Measurements from ENCODE around the gene CRK. TPM values are rescaled to one million over a fixed set of nuclear protein-coding genes. Genes with fewer than 3 reads are reported as not detected.

The CRK gene
- total RNA-seq, 1 experiment from 2014 or later = 118 TPM

DNA sequence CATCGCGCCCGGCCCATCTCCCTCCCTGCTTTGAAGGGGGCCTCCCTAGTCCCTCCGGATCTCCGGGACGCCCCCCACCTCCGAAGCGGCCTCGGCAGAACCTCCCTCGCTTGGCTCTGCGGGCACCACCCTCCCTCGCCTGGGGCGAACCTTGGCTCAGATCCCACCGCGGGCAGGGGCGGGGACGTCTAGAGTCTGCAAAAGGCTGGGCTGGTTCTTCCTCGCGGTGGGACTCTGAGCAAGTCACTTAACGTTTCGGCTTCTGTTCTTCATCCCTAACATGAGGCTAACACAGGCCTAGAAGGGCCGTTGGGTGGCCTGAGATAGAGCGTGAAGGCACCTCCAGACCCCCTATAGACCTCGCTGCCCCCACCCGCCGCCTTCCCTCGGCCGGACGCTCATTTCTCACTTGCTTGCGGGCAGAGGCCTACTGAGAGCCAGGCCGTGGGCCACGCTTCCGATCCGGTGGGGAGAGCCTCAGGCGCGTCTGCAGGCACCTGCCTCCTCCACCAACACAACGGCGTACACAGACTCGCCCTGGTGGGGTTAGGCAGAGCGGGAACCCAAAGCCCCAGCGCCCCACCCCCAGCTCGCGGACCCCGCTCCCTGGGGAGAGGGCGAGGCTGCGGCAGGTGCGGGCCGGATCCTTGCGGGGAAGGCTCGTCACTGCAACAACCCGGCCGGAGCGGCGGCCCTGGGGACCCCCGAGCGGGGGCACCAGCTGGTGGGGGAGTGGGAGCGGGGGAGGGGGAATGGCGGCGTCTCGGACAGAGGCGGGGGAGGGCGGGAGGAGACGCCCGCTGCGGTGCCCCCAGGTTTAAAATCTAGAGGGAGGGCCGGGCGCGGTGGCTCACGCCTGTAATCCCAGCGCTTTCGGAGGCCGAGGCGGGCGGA is 31.0 kb upstream of the CRK start:
- DNase-seq (ENCODE audit: low read depth) = peak; percentile 61

DNA sequence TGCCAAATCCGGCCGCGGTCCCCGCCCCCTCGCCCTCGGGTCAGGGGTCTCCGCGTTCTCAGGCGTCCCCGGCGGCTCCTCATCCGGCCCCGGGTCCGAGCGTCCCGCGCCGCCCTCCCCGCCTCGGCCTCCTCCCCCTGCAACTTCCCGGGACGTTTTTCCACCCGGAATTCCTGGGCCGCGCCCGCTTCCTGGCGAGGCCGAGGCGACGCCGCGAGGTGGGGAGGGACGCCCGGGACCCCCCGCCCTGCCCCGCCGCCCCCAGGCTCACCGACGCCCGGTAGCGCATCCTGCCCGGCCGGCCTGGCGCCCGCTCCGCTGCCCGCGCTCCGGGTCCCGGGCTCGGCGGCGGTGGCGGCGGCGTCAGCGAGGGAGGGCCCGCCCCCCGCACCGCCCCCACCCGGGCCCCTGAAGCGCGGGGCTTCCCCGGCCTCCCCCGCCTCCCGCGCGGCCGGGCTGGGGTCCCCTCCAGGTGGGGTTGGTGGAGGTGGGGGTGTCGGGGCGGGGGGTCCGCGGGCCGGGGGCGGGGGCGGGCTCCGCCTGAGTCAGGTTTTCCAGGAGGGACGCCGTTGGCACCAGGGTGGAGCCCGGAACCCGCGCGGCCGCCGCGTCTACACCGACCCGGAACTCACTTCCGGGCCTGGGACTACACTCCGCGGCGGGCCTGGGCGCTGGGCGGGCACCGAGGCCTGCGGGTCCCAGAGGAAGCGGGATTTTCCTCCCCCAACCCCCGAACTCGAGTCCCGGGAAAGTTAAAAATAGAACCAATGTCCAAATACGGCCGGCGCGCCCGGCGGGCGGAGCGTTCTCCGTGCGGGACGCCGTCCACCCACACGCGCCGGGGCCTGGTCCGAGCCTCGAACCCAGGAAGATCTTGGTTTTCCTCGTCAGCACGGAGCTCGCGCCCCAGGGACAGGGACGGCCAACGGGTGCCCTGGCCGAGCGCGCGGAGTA is 29.7 kb upstream of the CRK start:
- DNase-seq (ENCODE audit: low read depth) = peak; percentile 79

DNA sequence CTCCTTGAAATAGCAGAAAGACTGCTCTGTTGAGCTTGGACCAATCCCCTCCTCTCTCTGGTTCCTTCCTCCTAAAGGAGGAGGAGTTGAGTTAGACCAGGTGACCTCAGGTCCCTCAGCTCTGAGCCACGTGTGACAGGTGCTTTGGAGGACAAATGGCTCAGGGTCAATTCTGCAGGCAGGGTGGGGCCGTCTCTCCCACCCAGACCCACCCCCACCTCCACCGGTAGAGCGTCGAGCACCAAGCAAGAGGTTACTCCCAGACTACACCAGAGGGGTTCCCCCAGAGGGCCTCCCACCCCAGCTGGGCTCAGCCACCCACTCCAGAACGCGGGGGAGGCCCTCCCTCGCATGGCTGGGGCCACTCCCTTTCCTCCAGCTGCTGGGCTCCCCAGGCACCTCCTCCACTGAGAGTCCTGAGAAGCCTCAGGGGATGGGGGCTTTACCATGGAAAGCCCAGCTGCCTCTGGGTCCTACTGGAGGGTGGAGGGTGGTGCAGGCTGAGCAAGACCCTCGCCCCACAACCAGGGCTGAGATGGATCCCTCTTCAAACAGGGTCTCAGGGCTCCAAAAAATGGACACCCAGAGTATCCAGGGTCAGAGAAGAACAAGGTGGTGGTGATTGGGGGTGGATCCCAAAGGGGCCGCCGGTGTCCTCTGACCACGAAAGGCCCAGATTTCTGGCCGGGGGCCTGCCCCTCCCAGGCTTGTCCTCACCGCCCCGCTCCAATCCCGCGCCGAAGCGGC is 28.8 kb upstream of the CRK start:
- peak; percentile 65 for DNase-seq (ENCODE audit: low read depth)

DNA sequence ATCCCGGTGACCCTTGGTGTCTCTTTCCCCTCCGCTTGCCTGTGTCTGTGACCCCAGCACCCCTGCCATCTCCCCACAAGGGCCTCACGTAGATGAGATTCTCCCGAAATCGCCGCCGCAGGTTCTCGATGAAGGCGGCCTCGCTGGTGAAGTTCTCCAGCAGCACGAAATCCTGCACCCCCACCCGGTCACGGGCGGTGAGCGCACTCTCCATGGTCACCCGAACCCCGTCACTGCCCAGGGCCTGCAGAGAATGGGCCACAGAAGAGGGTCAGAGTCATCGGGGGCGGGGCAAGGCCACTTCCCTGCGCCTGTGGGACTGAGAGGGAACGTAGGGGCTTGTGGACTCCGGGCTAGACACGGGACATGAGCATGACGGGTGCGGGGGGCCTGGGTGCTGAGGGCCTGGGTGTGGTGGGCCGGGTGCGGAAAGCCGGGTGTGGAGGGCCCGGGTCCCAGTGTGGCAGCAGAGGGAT is 28.1 kb upstream of the CRK start:
- DNase-seq (ENCODE audit: low read depth) = no peak

DNA sequence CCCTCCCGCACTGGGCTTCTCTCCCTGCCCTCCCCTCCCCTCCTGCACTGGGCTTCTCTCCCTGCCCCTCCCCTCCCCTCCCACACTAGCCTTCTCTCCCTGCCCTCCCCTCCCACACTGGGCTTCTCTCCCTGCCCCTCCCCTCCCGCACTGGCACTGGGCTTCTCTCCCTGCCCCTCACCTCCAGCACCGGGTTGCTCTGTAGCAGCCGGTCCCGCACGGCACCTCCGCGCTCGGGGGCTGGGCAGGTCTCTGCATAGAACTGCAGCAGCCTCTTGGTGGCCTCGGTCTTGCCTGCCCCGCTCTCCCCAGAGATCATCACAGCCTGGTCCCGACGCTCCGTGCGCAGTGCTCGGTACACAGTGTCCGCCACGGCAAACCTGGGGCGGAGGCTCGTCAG is 26.6 kb upstream of the CRK start:
- DNase-seq (ENCODE audit: low read depth) = no peak

DNA sequence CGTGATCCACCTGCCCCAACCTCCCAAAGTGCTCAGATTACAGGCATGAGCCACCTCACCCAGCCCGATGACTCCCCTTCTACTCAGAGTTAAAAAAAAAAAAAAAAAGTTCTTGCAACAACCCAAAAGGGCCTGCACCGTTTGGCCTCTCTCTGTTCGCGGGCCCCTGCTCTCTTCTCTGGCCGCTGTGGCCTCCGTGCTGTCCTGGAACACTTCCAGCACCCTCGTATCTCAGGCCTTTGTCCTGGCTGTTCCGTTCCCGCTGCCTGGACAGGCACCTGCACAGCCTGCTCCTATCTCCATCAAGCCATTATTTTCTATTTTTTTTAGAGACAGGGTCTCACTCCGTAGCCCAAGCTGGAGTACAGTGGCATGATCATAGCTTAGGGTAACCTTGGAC is 25.7 kb upstream of the CRK start:
- DNase-seq (ENCODE audit: low read depth) = no peak

DNA sequence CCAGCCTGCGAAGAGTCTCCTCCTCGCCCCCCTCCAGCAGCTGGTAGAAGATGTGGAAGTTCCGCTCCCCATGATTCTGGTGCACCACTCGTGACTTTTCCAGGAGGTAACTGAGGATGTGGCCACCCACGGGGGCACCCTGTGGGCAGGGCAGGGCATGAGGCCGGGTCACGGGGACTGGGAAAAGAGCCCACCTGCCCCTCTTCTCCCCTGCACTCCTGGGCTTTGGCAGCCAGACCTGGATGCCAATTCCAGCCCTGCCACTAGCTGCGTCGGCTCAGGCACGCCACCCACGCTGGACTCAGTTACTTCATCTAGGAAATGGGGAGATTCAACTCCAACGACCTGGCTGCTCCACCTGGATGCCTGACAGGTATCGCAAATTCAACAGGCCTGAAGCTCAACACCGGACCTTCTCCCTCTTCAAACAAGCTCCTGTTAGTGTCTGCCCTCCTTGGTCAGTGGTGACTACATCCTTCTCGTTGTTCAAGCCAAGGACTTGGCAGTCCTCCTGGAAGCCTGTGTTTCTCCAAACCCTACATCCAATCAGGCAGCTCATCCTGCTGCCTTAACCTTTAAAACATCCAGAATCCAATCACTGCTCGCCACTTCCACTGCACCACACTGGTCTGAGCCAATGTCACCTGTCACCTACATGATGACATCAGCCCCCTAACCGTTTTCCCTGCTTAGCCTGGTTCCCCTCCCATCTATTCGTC is 24.9 kb upstream of the CRK start:
- peak; percentile 31 for DNase-seq (ENCODE audit: low read depth)

DNA sequence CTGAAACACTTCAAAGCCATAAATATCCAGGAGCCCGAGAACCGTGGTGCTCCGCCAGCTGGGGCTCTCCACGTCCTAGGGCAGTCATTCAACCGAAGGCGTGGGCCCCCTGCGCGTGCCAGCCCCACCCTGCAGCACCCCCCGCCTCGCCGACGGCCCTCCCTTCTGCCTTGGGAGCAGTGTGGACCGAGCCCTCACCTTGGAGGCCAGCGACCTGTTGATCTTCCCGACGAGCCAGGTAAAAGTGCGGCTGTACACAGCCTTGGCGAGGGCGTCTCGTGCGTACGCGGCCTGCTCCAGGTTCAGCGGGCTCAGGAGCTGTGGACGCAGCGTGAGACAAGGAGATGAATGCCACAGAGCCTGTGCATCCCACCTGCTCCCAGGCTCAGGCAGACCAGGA is 22.4 kb upstream of the CRK start:
- DNase-seq (ENCODE audit: low read depth) = no peak

DNA sequence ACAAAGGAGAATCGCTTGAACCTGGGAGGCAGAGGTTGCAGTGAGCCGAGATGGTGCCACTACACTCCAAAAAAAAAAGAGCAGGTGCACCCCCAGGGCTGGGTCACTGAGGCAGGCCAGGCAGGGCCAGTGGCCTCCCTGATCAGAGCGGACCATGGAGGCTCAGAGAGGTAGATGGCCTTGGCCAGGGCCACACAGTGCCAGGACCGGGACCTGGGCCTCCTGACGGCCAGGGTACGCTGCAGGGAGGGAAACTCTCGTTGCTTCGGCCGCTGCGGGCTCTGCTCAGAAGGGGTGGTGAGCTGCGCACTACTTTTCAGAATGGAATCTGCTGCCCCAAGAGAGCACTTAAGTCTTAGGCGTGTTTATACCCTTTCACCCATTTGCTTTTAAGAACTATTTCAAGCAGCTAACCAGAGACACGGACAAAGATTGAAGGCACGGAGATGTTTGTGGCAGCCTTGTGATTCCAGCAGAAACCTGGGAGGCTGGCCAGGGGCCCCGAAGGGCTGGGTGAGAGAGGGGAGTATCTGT is 19.4 kb upstream of the CRK start:
- no peak for DNase-seq (ENCODE audit: low read depth)

DNA sequence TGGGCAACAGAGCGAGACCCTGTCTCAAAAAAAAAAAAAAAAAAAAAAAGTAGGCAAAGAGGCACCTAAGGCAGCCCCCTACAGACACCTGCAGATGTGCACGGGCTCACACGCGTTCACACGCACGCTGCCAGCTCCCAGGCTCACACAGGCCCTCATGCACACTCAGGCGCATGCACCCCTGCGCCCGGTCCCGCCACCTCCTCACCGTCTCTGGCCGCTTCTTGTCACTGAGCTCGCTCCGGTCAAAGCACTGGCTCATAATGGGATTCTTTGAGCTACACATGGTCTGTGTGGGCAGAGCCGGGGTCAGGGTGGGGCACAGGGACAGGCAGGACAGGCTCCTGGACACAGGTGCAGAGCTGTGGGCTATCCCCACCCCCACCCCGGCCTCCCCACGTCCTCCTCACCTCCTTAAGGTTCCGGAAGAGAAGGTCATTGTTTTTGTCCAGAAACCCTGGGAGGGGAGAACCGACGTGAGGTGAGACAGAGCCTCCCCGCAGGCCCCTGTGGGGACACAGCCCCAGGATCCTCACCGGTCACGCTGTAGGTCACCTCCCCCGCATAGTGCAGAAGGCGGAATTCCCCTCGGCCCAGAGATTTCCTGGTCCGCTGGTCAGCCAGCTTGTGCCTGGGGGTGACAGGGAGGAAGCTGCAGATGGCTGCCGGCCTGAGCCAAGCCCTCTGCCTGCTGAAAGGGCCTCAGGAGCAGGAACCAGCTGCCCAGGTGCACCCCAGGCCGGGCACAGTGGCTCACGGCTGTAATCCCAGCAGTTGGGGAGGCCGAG is 18.6 kb upstream of the CRK start:
- no peak for DNase-seq (ENCODE audit: low read depth)

DNA sequence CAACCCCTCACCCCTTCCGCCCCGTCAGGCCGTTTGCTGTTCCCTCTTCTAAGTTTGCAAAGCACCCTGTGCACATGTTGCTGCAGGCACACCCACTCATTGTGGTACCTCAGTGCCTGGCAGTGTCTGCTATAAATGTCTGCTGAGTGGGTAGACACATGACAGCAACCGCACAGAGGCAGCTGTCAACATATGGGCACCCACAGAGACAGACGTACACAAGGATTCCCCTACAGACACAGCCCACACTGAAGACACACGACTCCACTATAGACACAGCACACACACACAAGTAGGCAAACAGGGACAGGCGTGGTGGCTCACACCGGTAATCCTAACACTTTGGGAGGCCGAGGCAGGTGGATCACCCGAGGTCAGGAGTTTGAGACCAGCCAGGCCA is 17.8 kb upstream of the CRK start:
- no peak for DNase-seq (ENCODE audit: low read depth)

DNA sequence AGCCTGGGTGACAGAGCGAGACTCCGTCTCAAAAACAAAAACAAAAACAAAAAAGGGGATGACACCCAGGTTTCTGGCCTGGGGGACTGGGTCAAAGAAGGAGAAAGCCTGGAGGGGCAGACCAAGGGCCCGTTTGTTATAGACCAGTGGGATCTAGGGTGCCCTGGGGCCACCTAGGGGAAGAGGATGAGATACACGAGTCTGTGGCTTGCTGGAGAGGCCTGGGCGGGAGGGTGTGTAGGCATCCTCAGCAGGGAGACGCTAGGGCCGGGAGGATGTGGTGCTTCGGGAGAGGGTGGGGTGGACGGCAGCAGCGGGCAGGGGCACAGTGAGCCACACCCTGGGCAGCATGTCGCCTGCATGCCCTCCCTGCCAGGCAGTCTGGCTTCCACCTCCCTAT is 17.1 kb upstream of the CRK start:
- peak; percentile 35 for DNase-seq (ENCODE audit: low read depth)

DNA sequence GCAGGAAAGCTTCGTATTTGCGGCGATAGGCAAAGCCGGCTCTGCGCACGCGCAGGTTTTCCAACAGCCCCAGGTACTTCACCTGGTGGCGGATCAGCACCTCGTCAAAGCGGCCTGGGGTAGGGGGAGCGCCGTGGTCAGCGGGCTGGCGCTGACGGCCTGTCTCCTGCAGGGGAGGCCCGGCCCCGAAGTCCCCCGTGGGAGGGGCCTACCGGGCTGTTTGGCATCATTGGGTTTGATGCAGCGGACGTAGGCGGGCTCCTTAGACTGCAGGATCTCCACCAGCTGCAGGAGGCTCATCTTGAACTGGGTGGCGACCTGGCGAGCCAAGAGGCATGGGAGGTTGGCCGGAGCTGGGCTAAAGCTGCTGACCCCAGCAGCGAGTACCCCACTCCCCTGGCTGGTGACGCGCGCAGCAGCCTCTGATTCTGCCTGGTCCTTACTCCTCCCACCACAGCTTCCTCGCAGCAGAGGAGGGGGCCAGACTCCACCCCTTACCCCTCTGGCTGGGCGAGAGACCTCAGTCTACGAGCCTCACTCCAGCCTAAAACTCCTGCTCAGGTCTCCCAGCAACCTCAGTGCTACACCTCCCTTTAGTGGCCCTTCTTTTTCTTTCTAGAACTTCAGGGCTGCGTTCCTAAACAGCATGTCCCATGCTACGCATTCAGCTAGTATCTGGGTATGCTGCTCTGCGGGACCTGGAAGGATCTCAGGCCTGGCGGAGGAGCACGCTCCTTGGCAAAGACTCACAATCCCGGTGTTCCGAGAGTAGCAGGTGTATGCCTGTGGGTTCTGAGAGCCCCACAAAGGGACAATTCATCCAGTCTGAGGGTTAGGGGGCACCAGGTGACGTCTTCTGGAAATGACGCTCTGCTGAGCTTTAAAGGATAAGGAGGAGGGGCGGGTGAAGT is 16.1 kb upstream of the CRK start:
- no peak for DNase-seq (ENCODE audit: low read depth)

DNA sequence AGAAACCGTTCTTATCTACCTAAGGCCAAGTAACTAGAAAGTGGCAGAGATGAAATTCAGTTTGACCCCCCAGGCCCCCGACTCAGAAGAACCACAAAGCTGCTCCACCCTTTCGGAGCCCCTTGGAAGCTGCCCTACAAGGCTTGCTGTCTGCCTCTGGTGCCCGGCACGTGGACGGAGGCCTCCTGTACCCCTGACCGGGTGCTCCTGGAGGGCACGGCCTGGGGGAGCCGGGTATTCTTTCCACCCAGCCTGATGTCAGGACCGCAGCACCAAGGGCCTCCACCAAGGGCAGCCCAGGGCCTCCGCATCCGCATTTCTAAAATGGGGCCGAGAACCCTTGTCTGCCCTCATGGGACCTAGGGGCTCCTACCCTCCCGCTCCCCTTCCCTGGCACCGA is 15.5 kb upstream of the CRK start:
- no peak for DNase-seq (ENCODE audit: low read depth)

DNA sequence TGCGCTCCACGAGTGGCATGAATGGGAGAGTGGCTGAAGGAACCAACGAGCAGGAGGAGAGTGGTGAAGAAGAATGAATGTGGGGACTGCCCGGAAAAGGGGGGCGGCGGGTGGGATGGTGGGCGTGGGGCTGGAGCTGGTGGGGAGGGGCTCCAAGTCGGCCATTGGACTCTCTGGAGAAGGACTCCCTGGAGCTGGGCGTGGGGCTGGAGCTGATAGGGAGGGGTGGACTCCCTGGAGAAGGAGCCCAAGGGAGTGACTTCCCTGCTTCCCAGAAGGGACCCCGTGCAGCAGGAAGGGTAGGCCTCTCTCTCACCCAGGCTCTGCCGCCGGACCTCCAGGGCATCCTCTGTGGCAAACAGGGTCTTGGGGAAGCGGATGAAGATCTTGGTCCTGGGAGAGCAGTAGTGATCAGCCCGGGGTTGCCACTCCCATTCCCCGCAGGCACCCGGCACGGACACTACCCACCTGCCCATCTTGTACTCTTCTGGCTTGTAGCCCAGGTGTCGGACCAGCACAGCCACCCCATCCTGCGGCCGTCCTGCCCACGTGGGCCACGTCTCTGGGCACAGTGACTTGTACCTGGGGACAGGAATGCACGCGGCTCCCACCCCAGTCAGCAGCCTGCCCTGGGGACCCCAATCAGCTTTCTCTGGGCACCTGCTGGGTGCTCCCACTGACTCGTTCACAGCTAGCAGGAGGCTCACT is 14.9 kb upstream of the CRK start:
- DNase-seq (ENCODE audit: low read depth) = no peak

DNA sequence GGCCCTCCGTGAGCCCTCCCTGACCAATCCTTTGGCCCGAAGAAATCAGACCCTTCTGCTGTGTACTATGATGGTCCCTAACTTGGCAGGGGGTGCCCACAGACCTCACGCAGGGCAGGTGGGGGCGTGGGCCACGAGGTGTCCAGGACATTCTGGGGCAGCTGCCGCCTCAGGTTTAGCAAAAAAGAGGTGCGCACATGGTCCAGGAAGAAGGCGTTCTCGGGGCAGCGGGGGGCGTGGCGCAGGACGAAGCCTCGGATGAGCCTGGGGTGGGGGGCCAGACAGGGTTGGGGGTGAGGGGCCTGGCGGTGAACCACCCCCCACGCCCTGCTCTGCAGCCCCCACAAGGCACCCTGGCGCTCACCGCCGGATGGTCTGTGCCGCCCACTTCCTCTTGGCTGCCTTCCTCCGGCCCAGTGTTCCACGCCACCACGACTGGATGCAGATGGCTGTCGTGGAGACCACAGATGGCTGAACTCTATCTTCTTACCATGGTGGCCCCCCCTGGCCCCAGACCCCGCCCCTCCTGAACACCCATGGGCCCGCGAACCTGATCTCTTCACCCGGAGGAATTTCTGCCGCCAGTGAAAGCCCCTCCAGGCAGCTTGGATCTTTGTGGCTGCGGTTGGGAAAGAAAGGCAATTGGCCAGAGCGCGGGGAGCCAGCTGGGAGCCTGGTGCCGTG is 14.2 kb upstream of the CRK start:
- DNase-seq (ENCODE audit: low read depth) = peak; percentile 4

DNA sequence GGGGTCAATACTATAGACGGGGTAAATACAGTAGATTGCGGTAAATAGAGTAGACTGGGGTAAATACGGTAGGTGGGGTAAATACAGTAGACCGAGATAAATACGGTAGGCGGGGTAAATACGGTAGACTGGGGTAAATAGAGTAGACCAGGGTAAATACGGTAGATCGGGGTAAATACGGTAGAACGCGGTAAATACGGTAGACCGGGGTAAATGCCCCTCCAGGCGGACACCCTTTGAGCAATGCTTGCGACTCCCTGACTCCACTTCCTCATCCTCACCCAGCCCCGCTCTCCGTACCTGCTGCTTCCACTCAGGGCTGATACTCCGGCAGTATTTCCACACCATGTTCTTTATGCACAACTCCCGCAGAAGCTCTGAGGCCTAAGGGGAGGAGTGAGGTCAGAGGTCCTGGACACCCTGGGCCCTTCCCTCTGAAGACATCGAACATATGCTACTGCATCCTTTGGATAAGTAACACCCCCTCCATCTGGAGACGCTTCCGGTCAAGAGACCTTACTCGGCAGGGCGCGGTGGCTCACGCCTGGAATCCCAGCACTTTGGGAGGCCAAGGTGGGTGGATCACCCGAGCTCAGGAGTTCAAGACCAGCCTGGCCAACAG is 13.3 kb upstream of the CRK start:
- no peak for DNase-seq (ENCODE audit: low read depth)

Data from Daoy (cell line).